Measurements from ENCODE around the gene RAB7B.

- TF ChIP-seq TCF7L2 (IDR thresholded peaks at IDR 0.05; ENCODE audit: borderline replicate concordance, extremely low read depth, insufficient read depth, insufficient read length) (no peak), CTCF (IDR thresholded peaks at IDR 0.05 in 2 of 3, conservative IDR thresholded peaks at IDR 0.05 in 1 of 3; ENCODE audit: borderline replicate concordance in 1 of 3, insufficient read depth in 1 of 3, low read depth in 2 of 3, low read length in 2 of 3) (no peak), POLR2A (IDR thresholded peaks at IDR 0.05; ENCODE audit: borderline replicate concordance, extremely low read depth, insufficient read depth, insufficient read length) (no peak), EZH2phosphoT487 (IDR thresholded peaks at IDR 0.05; ENCODE audit: borderline replicate concordance) (no peak), EGR1 (IDR thresholded peaks at IDR 0.05; ENCODE audit: low read depth) (no peak), JUND (IDR thresholded peaks at IDR 0.05) (no peak), ZFX (IDR thresholded peaks at IDR 0.05) (no peak), POLR2AphosphoS5 (IDR thresholded peaks at IDR 0.05; ENCODE audit: low read depth, low read length) (no peak), EZH2 (IDR thresholded peaks at IDR 0.05) (no peak), SRF (IDR thresholded peaks at IDR 0.05; ENCODE audit: low read depth) (no peak)
These were observed 23.9 kb downstream of the RAB7B start for GRCh38 chr1:205979301-205979700.
